Aorta (tissue), 5 donors: ENCODE measurements around the gene ZMYM4. TPM values are rescaled to one million over a fixed set of nuclear protein-coding genes. Genes with fewer than 3 reads are reported as not detected.

Experiments
- ATAC-seq: fragments of 200-7000 bp; cut with Tn5 transposase; one replicate; pipeline ENCODE4 v1.9.1; 2022; ENCODE audit warnings: moderate library complexity; ENCODE audit not compliant: low FRiP score
- DNase-seq, 2 donors: peaks; one replicate each; pipeline ENCODE4 v3.0.0-alpha.2; 2020
- H3K27ac ChIP-seq, 2 donors: one replicate each; pipeline ENCODE4 v1.5.1; 2013; ENCODE audit warnings: low read length in 2 of 2, mild to moderate bottlenecking in 2 of 2, moderate library complexity in 2 of 2, control low read depth in 1 of 2, inconsistent platforms in 1 of 2, low read depth in 1 of 2
- H3K27me3 ChIP-seq, 2 donors: one replicate each; pipeline ENCODE4 v1.6.1; 2013; ENCODE audit warnings: control low read depth in 1 of 2, low read length in 1 of 2, mild to moderate bottlenecking in 1 of 2, moderate library complexity in 1 of 2; ENCODE audit not compliant: insufficient read depth in 2 of 2, control insufficient read depth in 1 of 2
- H3K36me3 ChIP-seq, 2 donors: one replicate each; pipeline ENCODE4 v1.6.1; 2013; ENCODE audit warnings: control low read depth in 1 of 2, low read length in 1 of 2, mild to moderate bottlenecking in 1 of 2; ENCODE audit not compliant: insufficient read depth in 2 of 2, control insufficient read depth in 1 of 2
- H3K4me1 ChIP-seq, 2 donors: one replicate each; pipeline ENCODE4 v1.6.1; 2013; ENCODE audit warnings: low read length in 2 of 2, control low read depth in 1 of 2, mild to moderate bottlenecking in 1 of 2, moderate library complexity in 1 of 2; ENCODE audit not compliant: insufficient read depth in 2 of 2, control insufficient read depth in 1 of 2
- H3K4me3 ChIP-seq, 2 donors: one replicate each; pipeline ENCODE4 v1.5.1; 2013; ENCODE audit warnings: low read length in 2 of 2, control low read depth in 1 of 2, mild to moderate bottlenecking in 1 of 2
- H3K9me3 ChIP-seq: one replicate; pipeline ENCODE4 v1.6.1; 2013; ENCODE audit warnings: mild to moderate bottlenecking, low read length; ENCODE audit not compliant: control insufficient read depth
- WGBS, 2 donors: extraction: QIAGEN DNeasy Blood & Tissue Kit; methylation state at CpG; one replicate each; pipeline ENCODE4 v1.1.7; 2013; 5-methylcytosine and 5-hydroxymethylcytosine counted together
- intact Hi-C, 2 donors: fragments of 100-400 bp; cut with DNase I; formaldehyde crosslinking; loops; one replicate each; pipeline versions ENCODE4 v1.14.2 to v1.15.0; 2022
- polyA plus RNA-seq, 2 donors: library from polyadenylated mRNA; stranded (reverse); fragments of 200-250 nt; gene quantifications; one replicate each; pipeline ENCODE4 v1.2.3, GENCODE V29; 2013
- total RNA-seq, 2 donors: library from RNA; stranded (reverse); fragmentation: NEBNext Ultra II Directional; extraction: Animal tissue kit (Norgen Biotek cat#: 25700); gene quantifications; one replicate each; pipeline ENCODE4 v1.2.1, GENCODE V29; 2021
- donor health status: healthy with polysubstance abuse.
- donor health status: Bipolar disorder and iron deficiency.
- donor health status: DM: no; HTN: no; CAD: no.
- donor health status: DM: no; HTN: no; CAD: no.
- donor health status: DM: yes; HTN: yes; CAD: no.

ZMYM4 gene
- total and polyA plus RNA-seq, 4 donors, result 6.6 to 57.0 (median 32.9) TPM

- intact Hi-C loops, result no loop called here
- Histone ChIP-seq H3K36me3 (peaks cover 0 to 19% of the 10 kb centered on the region in 2 donors), H3K27ac (no peak overlapping the region), H3K4me3 (no peak overlapping the region), H3K27me3 (no peaks in the 10 kb centered on the region), H3K9me3 (no peaks in the 10 kb centered on the region), H3K4me1 (no peaks in the 10 kb centered on the region)
- no peak for ATAC-seq
- 80% methylated on average over 4 of the region's 4 CpGs for WGBS, 2 donors
- no peak for DNase-seq
Measured at GRCh38 chr1:35442734-35443133, 174.2 kb downstream of the ZMYM4 start.

GRCh38 chr1:35443768-35444518, 175.4 kb downstream of the ZMYM4 start:
- ATAC-seq (no peak), DNase-seq (no peak)
- intact Hi-C loops, result no loop called here
- Histone ChIP-seq H3K4me1 (no peaks in the 10 kb centered on the region), H3K36me3 (peaks cover 0 to 23% of the 10 kb centered on the region in 2 donors), H3K9me3 (no peaks in the 10 kb centered on the region), H3K4me3 (no peak overlapping the region), H3K27me3 (no peaks in the 10 kb centered on the region), H3K27ac (no peak overlapping the region)
- WGBS, 2 donors, result 68 to 77% methylated on average over 5 of the region's 5 CpGs

GRCh38 chr1:35444519-35444774, 175.9 kb downstream of the ZMYM4 start:
- peaks cover 0 to 22% of the 10 kb centered on the region in 2 donors for H3K36me3 ChIP-seq
- H3K4me1 ChIP-seq, result no peaks in the 10 kb centered on the region
- H3K4me3 ChIP-seq, result no peak overlapping the region
- no peak for DNase-seq
- H3K27me3 ChIP-seq, result no peaks in the 10 kb centered on the region
- intact Hi-C loops, result no loop called here
- H3K27ac ChIP-seq, result no peak overlapping the region
- no peaks in the 10 kb centered on the region for H3K9me3 ChIP-seq
- no peak for ATAC-seq

- no peak for ATAC-seq
- H3K27ac ChIP-seq, result no peak overlapping the region
Measured at GRCh38 chr1:35447278-35447677, 178.8 kb downstream of the ZMYM4 start.

GRCh38 chr1:35448344-35448801, 179.9 kb downstream of the ZMYM4 start:
- H3K4me1 ChIP-seq, result no peaks in the 10 kb centered on the region
- intact Hi-C loops, result no loop called here
- no peaks in the 10 kb centered on the region for H3K27me3 ChIP-seq
- H3K4me3 ChIP-seq, result no peak overlapping the region
- WGBS, 2 donors, result 79 to 85% methylated on average over 3 of the region's 3 CpGs
- DNase-seq (no peak), ATAC-seq (no peak)
- no peaks in the 10 kb centered on the region for H3K9me3 ChIP-seq
- H3K27ac ChIP-seq, result no peak overlapping the region
- peaks cover 0 to 11% of the 10 kb centered on the region in 2 donors for H3K36me3 ChIP-seq

More at GRCh38 chr1:35447278-35447677, 178.8 kb downstream of the ZMYM4 start:
- no peaks in the 10 kb centered on the region for H3K27me3 ChIP-seq
- no peak overlapping the region for H3K4me3 ChIP-seq
- no peaks in the 10 kb centered on the region for H3K9me3 ChIP-seq
- intact Hi-C loops, result no loop called here
- H3K4me1 ChIP-seq, result no peaks in the 10 kb centered on the region
- DNase-seq, result no peak
- H3K36me3 ChIP-seq, result peaks cover 0 to 13% of the 10 kb centered on the region in 2 donors

GRCh38 chr1:35449334-35450008, 181.0 kb downstream of the ZMYM4 start:
- WGBS, 2 donors, result 85 to 90% methylated on average over 7 of the region's 7 CpGs
- intact Hi-C loops, result loop anchor here (2.0 to 5.0 kb wide), 4 partner anchors 107 to 323 kb away; partner anchors contain the start of genes KIAA0319L (in 1 of the 2) and NCDN (in 1 of the 2)
- H3K36me3 ChIP-seq, result peaks cover 0 to 11% of the 10 kb centered on the region in 2 donors
- H3K9me3 ChIP-seq, result no peaks in the 10 kb centered on the region
- no peak overlapping the region for H3K4me3 ChIP-seq
- no peaks in the 10 kb centered on the region for H3K4me1 ChIP-seq
- no peak for ATAC-seq
- no peak for DNase-seq
- H3K27me3 ChIP-seq, result no peaks in the 10 kb centered on the region
- no peak overlapping the region for H3K27ac ChIP-seq

- DNase-seq (peak; percentile 85 to 93), ATAC-seq (peak; percentile 88)
- Histone ChIP-seq H3K9me3 (no peaks in the 10 kb centered on the region), H3K36me3 (peaks cover 0 to 6% of the 10 kb centered on the region in 2 donors), H3K4me3 (no peak overlapping the region), H3K27ac (no peak overlapping the region), H3K4me1 (no peaks in the 10 kb centered on the region), H3K27me3 (no peaks in the 10 kb centered on the region)
- WGBS, 2 donors, result 3 to 5% methylated on average over 3 of the region's 3 CpGs
- intact Hi-C loops, result loop anchor here (2.0 to 5.0 kb wide), 4 partner anchors 106 to 321 kb away; partner anchors contain the start of genes KIAA0319L (in 1 of the 2) and NCDN (in 1 of the 2)
Measured at GRCh38 chr1:35451125-35451528, 182.6 kb downstream of the ZMYM4 start.

GRCh38 chr1:35452106-35452774, 183.7 kb downstream of the ZMYM4 start:
- Histone ChIP-seq H3K4me3 (no peak overlapping the region), H3K36me3 (peaks cover 0 to 5% of the 10 kb centered on the region in 2 donors), H3K27me3 (no peaks in the 10 kb centered on the region), H3K27ac (no peak overlapping the region), H3K9me3 (no peaks in the 10 kb centered on the region), H3K4me1 (no peaks in the 10 kb centered on the region)
- intact Hi-C loops, result loop anchor here (5.0 kb wide), 2 partner anchors 275 to 320 kb away; no protein-coding TSS in a partner anchor
- peak in 1 of 2 donors; percentile 68 for DNase-seq
- peak; percentile 15 for ATAC-seq
- 0 to 3% methylated on average over 1 of the region's 1 CpG for WGBS, 2 donors
